COLO829 (cell line): ENCODE results near the gene TENM4.

Experiments
- DNase-seq: peaks from one replicate; pipeline ENCODE4 v3.0.0; 2012; ENCODE audit warnings: low spot score

The TENM4 gene

GRCh38 chr11:78784321-78785061 is 656.3 kb downstream of the TENM4 start:
- DNase-seq, result no peak

GRCh38 chr11:78783846-78784245 is 657.0 kb downstream of the TENM4 start:
- DNase-seq, result no peak

GRCh38 chr11:78783301-78783700 is 657.5 kb downstream of the TENM4 start:
- no peak for DNase-seq

DNA sequence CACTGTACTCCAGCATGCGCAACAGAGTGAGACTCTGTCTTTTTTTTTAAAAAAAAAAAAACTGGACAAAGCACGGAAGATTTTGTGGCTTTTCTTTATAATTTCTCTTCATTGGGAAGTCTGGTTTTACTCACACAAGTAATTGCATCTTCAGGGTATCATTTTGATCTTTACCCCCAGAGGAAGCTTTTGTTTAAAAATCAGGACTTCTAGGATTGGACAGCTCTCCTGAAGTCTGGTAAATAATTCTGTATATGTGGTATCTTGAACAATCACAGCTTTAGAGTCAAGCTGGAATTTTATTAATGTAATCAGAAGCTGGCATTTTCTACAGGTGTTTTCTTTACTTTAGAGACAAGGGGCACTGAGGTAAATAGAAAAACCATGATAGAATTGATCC is 658.1 kb downstream of the TENM4 start:
- DNase-seq, result no peak

DNA sequence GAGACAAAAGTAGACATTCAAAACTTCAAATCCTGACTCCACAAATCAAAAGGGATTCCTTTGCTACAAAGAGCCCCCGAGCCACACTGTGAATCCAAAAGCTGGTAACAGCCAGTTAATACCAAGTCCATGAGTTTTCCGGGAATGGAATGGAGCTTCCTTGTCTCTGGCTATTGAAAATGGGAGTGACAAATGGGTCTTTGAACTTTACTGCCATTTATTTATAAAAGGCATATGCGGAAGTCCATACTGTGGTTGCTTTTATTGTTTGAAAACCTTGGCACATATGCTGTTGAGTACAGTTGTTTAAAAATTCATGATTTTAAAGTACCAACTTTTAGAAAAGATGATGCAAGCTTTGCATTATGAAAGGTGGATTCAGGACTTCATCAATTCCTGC is 659.9 kb downstream of the TENM4 start:
- DNase-seq, result no peak

GRCh38 chr11:78773492-78773891 is 667.3 kb downstream of the TENM4 start:
- DNase-seq, result no peak

GRCh38 chr11:78773077-78773476 is 667.8 kb downstream of the TENM4 start:
- DNase-seq, result no peak

DNA sequence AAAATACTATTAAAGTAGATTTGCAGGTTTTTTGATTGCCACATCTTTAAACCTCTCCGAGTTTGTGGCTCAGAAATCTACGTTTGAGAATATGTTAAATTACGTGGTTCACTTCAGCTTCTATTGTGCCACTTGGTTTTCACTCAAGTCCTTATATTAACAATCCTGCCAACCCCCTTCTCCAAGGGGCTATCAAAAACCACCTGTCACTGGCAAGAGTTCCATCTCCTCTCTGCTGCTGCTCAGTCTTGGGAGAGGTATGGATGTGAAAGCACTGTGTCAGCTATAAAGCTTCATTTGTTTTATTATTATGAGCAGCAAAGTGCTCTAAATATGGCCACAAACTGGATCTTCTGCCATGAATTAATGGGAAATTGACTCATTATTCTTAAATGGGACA is 668.6 kb downstream of the TENM4 start:
- DNase-seq, result no peak

- DNase-seq, result no peak
Measured at GRCh38 chr11:78770931-78771330, 669.9 kb downstream of the TENM4 start.

GRCh38 chr11:78768971-78769370 is 671.9 kb downstream of the TENM4 start:
- no peak for DNase-seq

GRCh38 chr11:78768345-78768744 is 672.5 kb downstream of the TENM4 start:
- no peak for DNase-seq

DNA sequence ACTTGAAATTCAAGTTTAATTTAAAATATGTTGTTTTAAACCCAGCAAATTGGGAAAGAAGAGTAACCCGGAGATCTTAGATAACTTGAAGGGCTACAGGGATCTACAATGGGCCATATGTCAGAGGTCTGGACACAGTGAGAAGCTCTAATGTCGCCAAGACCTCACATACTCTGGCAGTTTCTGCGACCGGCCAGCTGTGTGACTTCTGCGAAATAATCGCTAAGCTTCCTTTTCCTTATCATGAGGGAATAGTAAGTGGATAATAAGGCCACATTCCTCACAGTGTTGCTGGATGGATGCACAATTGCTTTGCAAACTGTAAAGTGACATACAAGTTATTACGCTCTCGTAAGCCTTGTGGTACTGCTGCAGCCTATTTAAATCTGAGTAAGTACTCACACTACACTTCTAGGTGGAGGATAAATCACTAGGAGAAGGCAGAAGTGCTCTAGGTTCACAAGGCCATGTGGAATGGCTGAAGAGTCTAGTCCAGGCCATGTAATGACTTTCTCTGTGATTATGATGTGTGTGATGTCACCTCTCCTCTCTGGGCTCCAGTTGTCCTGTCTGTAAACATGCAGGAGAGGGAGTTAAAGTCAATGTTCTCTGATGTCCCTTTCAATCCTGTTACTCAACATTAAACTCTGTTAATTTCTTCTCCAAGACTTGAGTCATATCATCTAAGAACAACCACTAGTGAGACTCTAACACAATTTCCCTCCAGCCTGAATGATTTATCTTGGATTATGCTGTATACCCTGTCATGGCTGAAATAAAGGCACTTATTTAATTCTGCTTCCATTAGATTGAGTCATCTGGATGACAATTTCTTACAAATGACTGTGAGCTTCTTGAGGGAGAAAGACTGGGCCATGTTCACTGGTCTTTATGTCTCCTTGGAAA is 673.5 kb downstream of the TENM4 start:
- no peak for DNase-seq

DNA sequence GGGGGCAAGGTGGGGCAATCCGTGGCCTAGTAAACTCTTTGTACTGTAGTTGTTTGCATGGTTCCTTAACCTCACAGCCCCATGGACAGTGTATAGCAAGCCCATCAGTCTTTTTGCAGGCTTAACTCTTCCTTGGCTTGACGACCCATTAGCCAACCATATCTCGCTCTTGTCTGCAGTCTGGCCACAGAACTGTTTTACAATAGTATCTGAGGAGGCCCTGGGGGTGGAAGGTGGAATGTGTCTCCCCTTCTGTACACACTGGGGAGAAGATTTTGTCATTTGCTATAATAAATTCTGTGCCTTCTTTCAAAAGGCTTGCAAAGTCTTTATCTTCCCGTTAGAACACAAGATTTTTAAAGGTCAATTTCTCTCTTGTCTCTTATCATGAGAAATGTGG is 675.9 kb downstream of the TENM4 start:
- no peak for DNase-seq

DNA sequence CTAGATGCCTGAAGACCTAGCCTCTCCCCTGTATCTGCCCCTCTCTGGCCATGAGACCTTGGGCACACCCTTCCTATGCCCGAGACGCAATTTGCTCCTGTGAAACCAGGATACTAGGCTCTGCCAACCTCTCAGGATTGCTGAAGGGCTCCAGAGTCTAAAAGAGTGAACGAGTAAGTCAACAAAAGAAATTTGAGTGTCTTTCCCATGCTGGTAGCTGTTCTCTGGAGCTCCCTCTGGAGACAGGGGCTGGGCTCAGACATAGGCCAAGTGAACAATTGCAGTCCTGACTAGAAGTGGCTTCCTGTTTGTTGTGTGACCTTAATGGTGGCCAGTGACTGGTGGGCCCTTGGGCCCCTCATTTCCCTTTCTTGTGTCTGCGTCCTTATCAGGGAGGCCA is 677.2 kb downstream of the TENM4 start:
- DNase-seq, result no peak

GRCh38 chr11:78762105-78762504 is 678.7 kb downstream of the TENM4 start:
- no peak for DNase-seq

DNA sequence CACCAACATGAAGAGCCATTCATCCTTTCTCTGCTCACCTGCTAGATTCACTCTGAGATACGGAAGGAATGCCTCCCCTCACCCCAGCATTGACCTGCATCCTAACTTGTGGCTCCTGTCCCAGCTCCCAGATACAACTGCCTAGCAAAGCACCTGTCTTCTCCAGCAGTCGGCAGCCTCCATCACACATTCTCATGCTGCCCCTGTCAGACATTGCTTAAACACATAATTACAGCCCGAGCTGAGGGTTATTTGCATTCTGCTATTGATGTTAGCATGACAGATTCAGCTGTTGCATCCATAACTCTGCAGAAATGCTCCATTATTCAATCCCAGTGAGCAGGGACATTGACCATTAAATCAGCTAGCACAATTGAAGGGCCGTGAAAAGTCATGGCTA is 681.8 kb downstream of the TENM4 start:
- DNase-seq, result no peak

- no peak for DNase-seq
Measured at GRCh38 chr11:78753297-78753696, 687.5 kb downstream of the TENM4 start.

DNA sequence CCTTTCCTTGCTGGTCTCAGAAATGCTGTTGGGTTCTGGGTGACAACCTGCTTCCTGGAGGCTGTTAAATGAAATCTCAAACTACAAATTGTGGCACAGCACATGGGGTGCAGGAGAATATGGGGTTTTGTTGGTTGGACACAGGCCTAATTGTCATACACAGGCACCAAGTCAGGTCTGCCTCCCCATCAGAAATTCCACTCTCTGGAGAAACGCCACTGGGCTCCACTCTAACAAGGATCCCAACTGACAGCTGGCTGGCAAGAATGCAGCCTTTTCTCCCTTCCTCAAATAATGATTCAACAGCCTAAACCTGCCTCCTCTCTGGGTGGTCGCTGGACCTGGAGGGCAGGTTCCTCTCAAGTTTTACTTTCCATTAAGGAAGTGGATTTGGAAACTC is 688.3 kb downstream of the TENM4 start:
- DNase-seq, result no peak

DNA sequence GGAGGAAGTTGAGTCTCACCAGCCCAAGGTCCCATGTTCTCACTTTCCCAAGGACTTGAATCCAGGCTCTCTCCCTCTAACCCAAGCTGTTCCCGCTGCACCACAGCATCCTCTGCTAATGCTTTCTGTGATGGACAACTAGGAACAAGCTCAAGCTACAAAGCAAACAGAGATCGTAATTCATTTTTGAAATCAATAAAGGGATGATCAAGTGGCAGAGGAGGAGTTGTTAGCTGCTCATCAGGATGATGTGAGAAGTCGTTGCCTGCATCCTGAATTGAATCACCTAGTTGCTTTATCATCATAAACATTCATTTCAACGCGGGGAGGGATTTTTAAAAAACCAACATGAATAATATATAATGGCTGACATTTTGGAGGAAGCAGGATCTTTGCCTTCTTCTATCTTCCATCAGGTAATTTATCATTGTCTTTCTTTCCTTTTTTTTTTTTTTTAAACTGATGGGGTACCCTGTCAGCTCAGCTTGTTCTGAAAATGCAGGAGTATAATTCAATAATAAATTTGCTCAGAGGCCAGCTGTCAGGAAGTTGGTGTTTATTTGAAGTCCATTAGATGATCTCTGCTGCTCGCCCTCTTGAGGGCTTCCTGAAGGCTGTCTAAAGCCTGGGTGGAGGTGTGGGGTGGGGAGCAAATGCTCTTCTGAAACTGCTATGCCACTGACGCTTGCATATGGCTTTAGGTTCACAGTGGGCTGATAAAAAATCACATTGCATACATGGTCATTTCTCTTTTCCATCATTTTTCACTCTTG is 691.7 kb downstream of the TENM4 start:
- DNase-seq, result no peak

GRCh38 chr11:78744949-78745348 is 695.9 kb downstream of the TENM4 start:
- DNase-seq, result no peak

DNA sequence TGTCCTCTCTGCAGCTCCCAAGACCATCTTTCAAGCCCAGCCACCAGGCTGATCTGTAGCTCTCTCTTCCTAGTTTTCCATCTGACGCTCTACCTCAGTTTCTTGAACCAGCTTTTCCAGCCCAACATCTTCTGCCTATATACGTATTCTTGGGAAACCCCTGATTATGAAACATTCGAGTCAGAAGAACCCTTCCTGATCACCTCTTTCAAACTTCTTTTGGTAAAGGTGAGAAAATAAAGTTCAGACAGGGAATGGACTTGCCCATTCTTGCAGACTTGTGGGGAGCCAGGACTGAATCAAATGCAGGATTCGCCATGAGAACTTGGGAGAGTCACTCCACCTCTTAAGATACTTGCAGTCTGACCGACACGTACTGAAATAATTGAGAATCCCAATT is 696.6 kb downstream of the TENM4 start:
- DNase-seq, result no peak

DNA sequence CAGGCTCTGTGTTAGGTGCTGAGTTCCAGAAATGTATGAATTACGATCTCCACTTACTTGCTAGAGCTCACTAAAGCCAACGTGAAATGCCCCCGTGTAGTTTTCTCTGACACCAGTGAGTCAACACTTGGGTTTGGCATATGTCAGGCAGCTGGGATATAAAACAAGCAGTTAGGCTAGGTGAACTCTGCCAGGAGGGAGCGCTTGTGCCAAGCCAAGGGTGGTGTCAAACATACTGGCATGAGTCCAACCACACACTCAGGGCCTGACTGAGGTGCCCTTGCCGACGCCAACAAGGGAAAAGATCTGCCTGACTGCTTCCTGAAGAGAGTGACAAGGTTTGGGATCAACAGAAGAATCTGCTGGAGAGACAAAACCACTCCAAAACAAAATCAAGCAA is 698.4 kb downstream of the TENM4 start:
- no peak for DNase-seq

DNA sequence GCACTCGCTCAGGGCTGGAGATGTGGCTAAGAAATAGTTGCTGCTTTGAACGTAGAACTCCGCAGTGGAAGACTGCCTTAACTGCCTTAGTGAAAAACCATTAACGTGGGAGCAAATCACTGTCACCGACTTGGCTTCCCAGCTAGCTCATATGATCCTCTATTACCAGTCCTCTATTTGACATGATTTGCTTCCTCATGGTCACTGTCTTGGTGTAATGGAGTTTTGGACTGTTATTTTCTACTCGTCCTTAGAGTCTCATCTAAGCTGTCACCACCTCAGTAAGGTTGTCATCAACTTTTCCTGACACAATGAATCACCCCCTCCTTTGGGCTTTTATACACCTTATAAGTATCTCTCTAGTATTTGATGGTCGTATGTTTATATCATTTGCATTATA is 699.1 kb downstream of the TENM4 start:
- DNase-seq, result no peak
